Measurements from ENCODE around the gene ZBTB6. TPM values are rescaled to one million over a fixed set of nuclear protein-coding genes. Genes with fewer than 3 reads are reported as not detected.
A peak's percentile ranks its signal among the peaks of the same experiment; 100 is the strongest.

ZBTB6 gene
- total RNA-seq, 2 donors from 2014 or later: 3.3 to 5.7 TPM

GRCh38 chr9:122930541-122931225 lies 17.6 kb upstream of the ZBTB6 start:
- DNase-seq (no peak), ATAC-seq (no peak)
- intact Hi-C loops (cut with DNase I): no loop called here
- WGBS, 2 donors: 17 to 24% methylated on average over 10 of the region's 10 CpGs
- peak overlapping the region; percentile 88 to 97 for H3K4me3 ChIP-seq
- peaks cover 22% of the 10 kb centered on the region for H3K4me1 ChIP-seq
- no peaks in the 10 kb centered on the region for H3K27me3 ChIP-seq
- H3K9me3 ChIP-seq: no peaks in the 10 kb centered on the region
- TF ChIP-seq POLR2A (IDR thresholded peaks at IDR 0.05) (no peak), CTCF (IDR thresholded peaks at IDR 0.05) (no peak)
- H3K27ac ChIP-seq: peak overlapping the region in 3 of 4 donors; percentile 53 to 84 (median 67)
- no peaks in the 10 kb centered on the region for H3K36me3 ChIP-seq (replicated peaks in 1 of 2; ENCODE audit: insufficient read depth in 1 of 2, low read depth in 2 of 2)

- peaks cover 22% of the 10 kb centered on the region for H3K4me1 ChIP-seq
- no peaks in the 10 kb centered on the region for H3K9me3 ChIP-seq
- WGBS, 2 donors: 56 to 84% methylated on average over 1 of the region's 1 CpG
- no peak for TF ChIP-seq POLR2A (IDR thresholded peaks at IDR 0.05)
- TF ChIP-seq CTCF (IDR thresholded peaks at IDR 0.05): no peak
- DNase-seq: no peak
- H3K36me3 ChIP-seq (replicated peaks in 1 of 2; ENCODE audit: insufficient read depth in 1 of 2, low read depth in 2 of 2): no peaks in the 10 kb centered on the region
- no peaks in the 10 kb centered on the region for H3K27me3 ChIP-seq
- H3K4me3 ChIP-seq: no peak overlapping the region
- no peak for ATAC-seq
- no peak overlapping the region for H3K27ac ChIP-seq
- intact Hi-C loops (cut with DNase I): no loop called here
Observed at GRCh38 chr9:122929796-122930354, 16.8 kb upstream of the ZBTB6 start.

GRCh38 chr9:122923947-122924346 lies 10.8 kb upstream of the ZBTB6 start:
- Histone ChIP-seq H3K4me1 (no peaks in the 10 kb centered on the region), H3K9me3 (no peaks in the 10 kb centered on the region), H3K4me3 (no peak overlapping the region), H3K27me3 (no peaks in the 10 kb centered on the region), H3K27ac (no peak overlapping the region), H3K36me3 (replicated peaks in 1 of 2; ENCODE audit: insufficient read depth in 1 of 2, low read depth in 2 of 2) (no peaks in the 10 kb centered on the region)
- intact Hi-C loops (cut with DNase I): no loop called here
- DNase-seq: no peak
- ATAC-seq: no peak
- TF ChIP-seq POLR2A (IDR thresholded peaks at IDR 0.05): no peak
- no peak for TF ChIP-seq CTCF (IDR thresholded peaks at IDR 0.05)
- WGBS, 2 donors: 80 to 85% methylated on average over 3 of the region's 3 CpGs

- Histone ChIP-seq H3K27me3 (no peaks in the 10 kb centered on the region), H3K4me1 (no peaks in the 10 kb centered on the region), H3K4me3 (no peak overlapping the region), H3K27ac (no peak overlapping the region), H3K9me3 (no peaks in the 10 kb centered on the region), H3K36me3 (replicated peaks in 1 of 2; ENCODE audit: insufficient read depth in 1 of 2, low read depth in 2 of 2) (no peaks in the 10 kb centered on the region)
- WGBS, 2 donors: 84 to 90% methylated on average over 8 of the region's 8 CpGs
- TF ChIP-seq POLR2A (IDR thresholded peaks at IDR 0.05): no peak
- TF ChIP-seq CTCF (IDR thresholded peaks at IDR 0.05): no peak
- DNase-seq (no peak), ATAC-seq (no peak)
- intact Hi-C loops (cut with DNase I): no loop called here
Observed at GRCh38 chr9:122922713-122923112, 9.6 kb upstream of the ZBTB6 start.

GRCh38 chr9:122918310-122918709 lies 5.2 kb upstream of the ZBTB6 start:
- TF ChIP-seq POLR2A (IDR thresholded peaks at IDR 0.05) (no peak), CTCF (IDR thresholded peaks at IDR 0.05) (no peak)
- intact Hi-C loops (cut with DNase I): no loop called here
- Histone ChIP-seq H3K36me3 (replicated peaks in 1 of 2; ENCODE audit: insufficient read depth in 1 of 2, low read depth in 2 of 2) (no peaks in the 10 kb centered on the region), H3K27me3 (no peaks in the 10 kb centered on the region), H3K27ac (no peak overlapping the region), H3K4me3 (no peak overlapping the region), H3K4me1 (peaks cover 6% of the 10 kb centered on the region), H3K9me3 (no peaks in the 10 kb centered on the region)
- ATAC-seq (no peak), DNase-seq (no peak)
- WGBS, 2 donors: 70 to 75% methylated on average over 2 of the region's 2 CpGs
